H9 (cell line): ENCODE measurements around the gene CHD9. TPM values are rescaled to one million over a fixed set of nuclear protein-coding genes. Genes with fewer than 3 reads are reported as not detected.

Source experiments
- DNase-seq: peaks from one replicate; pipeline ENCODE4 v3.0.0-alpha.2; 2017
- H2AFZ ChIP-seq: one replicate; pipeline ENCODE4 v1.6.1; 2013; ENCODE audit warnings: mild to moderate bottlenecking, low read length, control low read depth, moderate library complexity
- H2AK5ac ChIP-seq: 2 replicates; pipeline ENCODE4 v1.6.1; 2013; ENCODE audit warnings: low read length, control low read depth, mixed read lengths; ENCODE audit not compliant: insufficient read length
- H2BK120ac ChIP-seq: one replicate; pipeline ENCODE4 v1.6.1; 2013; ENCODE audit warnings: low read depth, mild to moderate bottlenecking, low read length, control low read depth, inconsistent platforms; ENCODE audit not compliant: poor library complexity, severe bottlenecking
- H2BK12ac ChIP-seq: 2 replicates; pipeline ENCODE4 v1.6.1; 2013; ENCODE audit warnings: low read length, control low read depth, mixed read lengths, low read depth; ENCODE audit not compliant: insufficient read length
- H2BK15ac ChIP-seq: 2 replicates; pipeline ENCODE4 v1.6.1; 2013; ENCODE audit warnings: low read depth, low read length, control low read depth
- H2BK20ac ChIP-seq: one replicate; pipeline ENCODE4 v1.6.1; 2013; ENCODE audit warnings: low read depth, mild to moderate bottlenecking, low read length, control low read depth, inconsistent platforms; ENCODE audit not compliant: poor library complexity, severe bottlenecking
- H2BK5ac ChIP-seq: 2 replicates; pipeline ENCODE4 v1.6.1; 2013; ENCODE audit warnings: low read length, control low read depth, mixed read lengths; ENCODE audit not compliant: insufficient read length
- H3K14ac ChIP-seq: 2 replicates; pipeline ENCODE4 v1.6.1; 2013; ENCODE audit warnings: low read length, control low read depth; ENCODE audit not compliant: insufficient read depth
- H3K18ac ChIP-seq: 2 replicates; pipeline ENCODE4 v1.6.1; 2013; ENCODE audit warnings: low read depth, mild to moderate bottlenecking, mixed read lengths, low read length, control low read depth; ENCODE audit not compliant: insufficient read length
- H3K23ac ChIP-seq: 2 replicates; pipeline ENCODE4 v1.6.1; 2013; ENCODE audit warnings: low read length, control low read depth, mixed read lengths, low read depth; ENCODE audit not compliant: insufficient read length
- H3K23me2 ChIP-seq: 2 replicates; pipeline ENCODE4 v1.6.1; 2013; ENCODE audit warnings: low read depth, mild to moderate bottlenecking, mixed read lengths, low read length, control low read depth; ENCODE audit not compliant: insufficient read length, poor library complexity, severe bottlenecking
- H3K27ac ChIP-seq: 2 replicates; pipeline ENCODE4 v1.5.1; 2013; ENCODE audit warnings: low read length, control low read depth, mixed read lengths, low read depth; ENCODE audit not compliant: insufficient read length
- H3K27me3 ChIP-seq: 2 replicates; pipeline ENCODE4 v1.6.1; 2013; ENCODE audit warnings: low read length, control low read depth, inconsistent platforms; ENCODE audit not compliant: insufficient read depth
- H3K4ac ChIP-seq: 2 replicates; pipeline ENCODE4 v1.6.1; 2013; ENCODE audit warnings: low read depth, mild to moderate bottlenecking, control low read depth, inconsistent platforms, low read length, moderate library complexity
- H3K4me1 ChIP-seq: 2 replicates; pipeline ENCODE4 v1.6.1; 2013; ENCODE audit warnings: low read length, control low read depth, inconsistent platforms; ENCODE audit not compliant: insufficient read depth
- H3K4me2 ChIP-seq: 2 replicates; pipeline ENCODE4 v1.6.1; 2013; ENCODE audit warnings: low read length, control low read depth, mixed read lengths; ENCODE audit not compliant: insufficient read length, insufficient read depth
- H3K56ac ChIP-seq: 2 replicates; pipeline ENCODE4 v1.6.1; 2013; ENCODE audit warnings: low read depth, mild to moderate bottlenecking, mixed read lengths, low read length, control low read depth; ENCODE audit not compliant: insufficient read length
- H3K79me1 ChIP-seq: 2 replicates; pipeline ENCODE4 v1.6.1; 2013; ENCODE audit warnings: low read depth, mild to moderate bottlenecking, moderate library complexity, low read length, control low read depth, inconsistent platforms; ENCODE audit not compliant: insufficient read depth, poor library complexity, severe bottlenecking
- H3K79me2 ChIP-seq: 2 replicates; pipeline ENCODE4 v1.6.1; 2013; ENCODE audit warnings: low read length, control low read depth, inconsistent platforms; ENCODE audit not compliant: insufficient read depth
- H3K9ac ChIP-seq: 2 replicates; pipeline ENCODE4 v1.6.1; 2013; ENCODE audit warnings: low read length, control low read depth, mixed read lengths; ENCODE audit not compliant: insufficient read length; ENCODE audit errors: extremely low read depth
- H3K9me3 ChIP-seq: one replicate; pipeline ENCODE4 v1.6.1; 2013; ENCODE audit warnings: low read depth, low read length, inconsistent platforms; ENCODE audit not compliant: control insufficient read depth
- H3T11ph ChIP-seq: one replicate; pipeline ENCODE4 v1.6.1; 2013; ENCODE audit warnings: mild to moderate bottlenecking, low read length, control low read depth, inconsistent platforms
- H4K20me1 ChIP-seq: one replicate; pipeline ENCODE4 v1.6.1; 2013; ENCODE audit not compliant: control insufficient read depth, insufficient read length, insufficient read depth
- H4K5ac ChIP-seq: 2 replicates; pipeline ENCODE4 v1.6.1; 2013; ENCODE audit warnings: low read depth, mild to moderate bottlenecking, mixed read lengths, low read length, control low read depth; ENCODE audit not compliant: insufficient read length
- H4K8ac ChIP-seq: replicated peaks from 2 replicates; pipeline ENCODE4 v1.6.1; 2013; ENCODE audit warnings: low read length, control low read depth, mixed read lengths, low read depth; ENCODE audit not compliant: insufficient read length
- H4K91ac ChIP-seq: 2 replicates; pipeline ENCODE4 v1.6.1; 2013; ENCODE audit warnings: low read depth, mild to moderate bottlenecking, moderate library complexity, mixed read lengths, low read length, control low read depth; ENCODE audit not compliant: insufficient read length
- H3K27ac Mint-ChIP-seq, 3 experiments: 2 replicates in 2 of 3; 3 replicates in 1 of 3; pipeline ENCODE4 v1.8.0; 2020 to 2021; ENCODE audit warnings: mixed read lengths in 3 of 3, mild to moderate bottlenecking in 1 of 3, moderate library complexity in 1 of 3
- H3K27me3 Mint-ChIP-seq: 2 replicates; pipeline ENCODE4 v1.8.0; 2021; ENCODE audit warnings: low read depth, mild to moderate bottlenecking, moderate library complexity, mixed read lengths
- H3K36me3 Mint-ChIP-seq, 3 experiments: 2 replicates in 2 of 3; 3 replicates in 1 of 3; pipeline ENCODE4 v1.8.0; 2020 to 2021; ENCODE audit warnings: low read depth in 3 of 3, mixed read lengths in 3 of 3; ENCODE audit not compliant: insufficient read depth in 1 of 3
- H3K4me1 Mint-ChIP-seq, 2 experiments: 2 replicates each; pipeline ENCODE4 v1.8.0; 2020; ENCODE audit warnings: mixed read lengths in 2 of 2
- H3K4me3 Mint-ChIP-seq, 2 experiments: 2 replicates in 1 of 2; 3 replicates in 1 of 2; pipeline ENCODE4 v1.8.0; 2020 to 2021; ENCODE audit warnings: mild to moderate bottlenecking in 2 of 2, mixed read lengths in 2 of 2, moderate library complexity in 1 of 2
- H3K9me3 Mint-ChIP-seq, 2 experiments: 2 replicates in 1 of 2; 3 replicates in 1 of 2; pipeline ENCODE4 v1.8.0; 2020; ENCODE audit warnings: mild to moderate bottlenecking in 2 of 2, mixed read lengths in 2 of 2, moderate library complexity in 1 of 2
- WGBS: extraction: QIAGEN DNeasy Blood & Tissue Kit; methylation state at CpG from one replicate; pipeline ENCODE4 v1.1.7; 2013; ENCODE audit warnings: missing lambda C conversion rate, low lambda C conversion rate, mixed read lengths; ENCODE audit not compliant: insufficient read length; ENCODE audit errors: extremely low coverage; 5-methylcytosine and 5-hydroxymethylcytosine counted together
- total RNA-seq: library from RNA; stranded (reverse); gene quantifications from 2 replicates; pipeline ENCODE4 v1.2.1, GENCODE V29; 2021
- TF ChIP-seq, protein P1 (sequence below): fragments of 200-600 bp; sonication (generic); conservative IDR thresholded peaks from 3 replicates; pipeline ENCODE4 v1.8.0; 2021; ENCODE audit warnings: antibody characterized with exemption, mild to moderate bottlenecking

CHD9 gene
- total RNA-seq, 1 experiment from 2014 or later: 46.2 TPM

DNA sequence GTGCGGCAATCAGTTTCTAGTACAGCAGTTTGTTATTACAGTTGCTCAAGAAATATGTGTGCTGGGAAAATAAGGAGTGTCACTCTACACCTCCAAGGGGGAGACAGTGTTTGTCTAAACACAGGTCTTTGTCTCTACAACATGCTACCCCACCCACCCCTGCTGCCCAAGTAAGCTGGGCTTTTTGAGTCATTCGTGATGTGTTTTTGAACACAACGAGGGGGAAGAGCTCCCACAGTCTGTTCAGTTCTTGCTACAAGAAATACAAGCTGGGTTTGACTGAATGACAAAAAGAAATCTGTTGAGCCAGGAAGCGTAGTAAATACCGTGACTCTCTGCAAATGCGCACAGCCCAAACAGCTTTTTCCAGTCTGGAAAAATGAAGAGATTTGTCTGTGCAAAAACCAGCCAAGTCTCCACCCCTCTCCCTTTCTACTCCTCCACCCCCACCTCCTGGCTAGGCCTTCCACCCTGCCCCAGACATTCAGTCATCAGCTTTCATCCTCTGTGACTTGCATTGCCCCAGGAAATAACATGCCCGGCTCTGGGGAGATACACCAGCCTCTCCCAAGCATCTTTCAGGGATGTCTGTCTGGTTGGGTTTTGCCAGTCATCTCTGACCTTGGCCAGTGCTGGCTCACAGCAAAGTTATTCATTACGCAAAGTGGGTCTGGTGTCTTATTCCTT lies 25.7 kb downstream of the CHD9 start:
- no peak overlapping the region for H2BK12ac ChIP-seq
- DNase-seq: no peak
- H2BK15ac ChIP-seq: no peak overlapping the region
- no peaks in the 10 kb centered on the region for H4K20me1 ChIP-seq
- no peak overlapping the region for H4K8ac ChIP-seq
- H3K56ac ChIP-seq: no peak overlapping the region
- H3K79me1 ChIP-seq: no peaks in the 10 kb centered on the region
- H3K4me2 ChIP-seq: no peak overlapping the region
- no peak overlapping the region for H4K91ac ChIP-seq
- H2BK20ac ChIP-seq: no peak overlapping the region
- no peak overlapping the region for H3K14ac ChIP-seq
- H3K23ac ChIP-seq: no peak overlapping the region
- H3K9me3 ChIP-seq: no peaks in the 10 kb centered on the region
- H3K4ac ChIP-seq: no peak overlapping the region
- H3K27ac ChIP-seq: no peak overlapping the region
- no peaks in the 10 kb centered on the region for H3K79me2 ChIP-seq
- no peaks in the 10 kb centered on the region for H3K27me3 ChIP-seq
- no peak overlapping the region for H2BK5ac ChIP-seq
- no peak overlapping the region for H2AFZ ChIP-seq
- peak overlapping the region; percentile 72 to 84 (median 82); a peak in 6 of 7 replicates for H3K27ac Mint-ChIP-seq
- H3K23me2 ChIP-seq: no peaks in the 10 kb centered on the region
- H3K4me1 ChIP-seq: peaks cover 19% of the 10 kb centered on the region; the same call in 1 of the 2 replicates
- no peak overlapping the region for H2AK5ac ChIP-seq
- TF ChIP-seq, protein P1, sequence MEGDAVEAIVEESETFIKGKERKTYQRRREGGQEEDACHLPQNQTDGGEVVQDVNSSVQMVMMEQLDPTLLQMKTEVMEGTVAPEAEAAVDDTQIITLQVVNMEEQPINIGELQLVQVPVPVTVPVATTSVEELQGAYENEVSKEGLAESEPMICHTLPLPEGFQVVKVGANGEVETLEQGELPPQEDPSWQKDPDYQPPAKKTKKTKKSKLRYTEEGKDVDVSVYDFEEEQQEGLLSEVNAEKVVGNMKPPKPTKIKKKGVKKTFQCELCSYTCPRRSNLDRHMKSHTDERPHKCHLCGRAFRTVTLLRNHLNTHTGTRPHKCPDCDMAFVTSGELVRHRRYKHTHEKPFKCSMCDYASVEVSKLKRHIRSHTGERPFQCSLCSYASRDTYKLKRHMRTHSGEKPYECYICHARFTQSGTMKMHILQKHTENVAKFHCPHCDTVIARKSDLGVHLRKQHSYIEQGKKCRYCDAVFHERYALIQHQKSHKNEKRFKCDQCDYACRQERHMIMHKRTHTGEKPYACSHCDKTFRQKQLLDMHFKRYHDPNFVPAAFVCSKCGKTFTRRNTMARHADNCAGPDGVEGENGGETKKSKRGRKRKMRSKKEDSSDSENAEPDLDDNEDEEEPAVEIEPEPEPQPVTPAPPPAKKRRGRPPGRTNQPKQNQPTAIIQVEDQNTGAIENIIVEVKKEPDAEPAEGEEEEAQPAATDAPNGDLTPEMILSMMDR: no peak
- no peak overlapping the region for H3K18ac ChIP-seq
- peaks cover 13% of the 10 kb centered on the region in 2 experiments for H3K9me3 Mint-ChIP-seq
- H4K5ac ChIP-seq: no peak overlapping the region
- H3K36me3 Mint-ChIP-seq: peaks cover 14 to 28% (median 22%) of the 10 kb centered on the region in 3 experiments
- peaks cover 52 to 57% of the 10 kb centered on the region in 2 experiments for H3K4me1 Mint-ChIP-seq
- H2BK120ac ChIP-seq: no peak overlapping the region
- H3K9ac ChIP-seq: no peak overlapping the region
- no peaks in the 10 kb centered on the region for H3K27me3 Mint-ChIP-seq
- peak overlapping the region in 1 of 2 experiments; percentile 8; a peak in 1 of 5 replicates for H3K4me3 Mint-ChIP-seq
- H3T11ph ChIP-seq: no peak overlapping the region
- no CpG with 5 or more reads among the region's 8 CpGs for WGBS
